ENCODE measurements around the gene CTNNA2.

Gene CTNNA2

GRCh38 chr2:80496775-80497174 lies 983.9 kb downstream of the CTNNA2 start:
- DNase-seq (ENCODE audit: low spot score), result peak; percentile 12

- peak; percentile 12 for DNase-seq (ENCODE audit: low spot score)
These were observed 986.2 kb downstream of the CTNNA2 start for GRCh38 chr2:80499095-80499494.

- DNase-seq (ENCODE audit: low spot score), result no peak
These were observed 989.2 kb downstream of the CTNNA2 start for GRCh38 chr2:80501874-80502624.

GRCh38 chr2:80506563-80506962 lies 993.7 kb downstream of the CTNNA2 start:
- no peak for DNase-seq (ENCODE audit: low spot score)

GRCh38 chr2:80510716-80511115 lies 997.9 kb downstream of the CTNNA2 start:
- no peak for DNase-seq (ENCODE audit: low spot score)

GRCh38 chr2:80515964-80516363 lies 1003.1 kb downstream of the CTNNA2 start:
- no peak for DNase-seq (ENCODE audit: low spot score)

- DNase-seq (ENCODE audit: low spot score), result no peak
These were observed 1004.5 kb downstream of the CTNNA2 start for GRCh38 chr2:80517316-80517715.

- no peak for DNase-seq (ENCODE audit: low spot score)
These were observed 1006.3 kb downstream of the CTNNA2 start for GRCh38 chr2:80519121-80519643.

GRCh38 chr2:80519699-80520291 lies 1006.9 kb downstream of the CTNNA2 start:
- DNase-seq (ENCODE audit: low spot score), result no peak

GRCh38 chr2:80525152-80525551 lies 1012.3 kb downstream of the CTNNA2 start:
- no peak for DNase-seq (ENCODE audit: low spot score)

- no peak for DNase-seq (ENCODE audit: low spot score)
These were observed 1014.3 kb downstream of the CTNNA2 start for GRCh38 chr2:80527119-80527518.

GRCh38 chr2:80529466-80530165 lies 1016.8 kb downstream of the CTNNA2 start:
- DNase-seq (ENCODE audit: low spot score), result no peak

GRCh38 chr2:80530442-80531064 lies 1017.7 kb downstream of the CTNNA2 start:
- DNase-seq (ENCODE audit: low spot score), result no peak

- no peak for DNase-seq (ENCODE audit: low spot score)
These were observed 1018.5 kb downstream of the CTNNA2 start for GRCh38 chr2:80531319-80531718.

- no peak for DNase-seq (ENCODE audit: low spot score)
These were observed 1032.8 kb downstream of the CTNNA2 start for GRCh38 chr2:80545420-80546210.

GRCh38 chr2:80546766-80547165 lies 1033.9 kb downstream of the CTNNA2 start:
- DNase-seq (ENCODE audit: low spot score), result no peak

GRCh38 chr2:80547344-80547743 lies 1034.5 kb downstream of the CTNNA2 start:
- no peak for DNase-seq (ENCODE audit: low spot score)

GRCh38 chr2:80548469-80548868 lies 1035.6 kb downstream of the CTNNA2 start:
- DNase-seq (ENCODE audit: low spot score), result no peak

GRCh38 chr2:80549901-80550300 lies 1037.0 kb downstream of the CTNNA2 start:
- no peak for DNase-seq (ENCODE audit: low spot score)

GRCh38 chr2:80560326-80560725 lies 1047.5 kb downstream of the CTNNA2 start:
- DNase-seq (ENCODE audit: low spot score), result no peak

- no peak for DNase-seq (ENCODE audit: low spot score)
These were observed 1055.2 kb downstream of the CTNNA2 start for GRCh38 chr2:80568011-80568410.

- no peak for DNase-seq (ENCODE audit: low spot score)
These were observed 1060.3 kb downstream of the CTNNA2 start for GRCh38 chr2:80573167-80573566.

Measured in hepatic stellate cell (primary cell).